Neural cell (in vitro differentiated cells): ENCODE results near the gene PHACTR2. TPM values are rescaled to one million over a fixed set of nuclear protein-coding genes. Genes with fewer than 3 reads are reported as not detected.

Source experiments
- H2AFZ ChIP-seq: fragments of 200-600, 300-800 bp; sonication (generic), shearing (Covaris generic); 2 replicates; pipeline ENCODE4 v1.6.0; 2014; ENCODE audit warnings: low read depth, mild to moderate bottlenecking, antibody characterized with exemption, low read length, moderate library complexity
- H3F3A ChIP-seq: fragments of 200-600 bp; shearing (Covaris generic); 2 replicates; pipeline ENCODE4 v1.6.1; 2016; ENCODE audit warnings: mild to moderate bottlenecking, moderate library complexity, mixed read lengths, antibody characterized with exemption, low read length; ENCODE audit not compliant: insufficient read depth, poor library complexity, severe bottlenecking
- H3K27ac ChIP-seq: fragments of 200-600, 300-800 bp; sonication (generic), shearing (Covaris generic); 2 replicates; pipeline ENCODE4 v1.5.1; 2014; ENCODE audit warnings: mild to moderate bottlenecking, low read length, moderate library complexity
- H3K27me3 ChIP-seq: fragments of 300-800, 200-600 bp; sonication (generic), shearing (Covaris generic); 2 replicates; pipeline ENCODE4 v1.6.0; 2014; ENCODE audit warnings: mild to moderate bottlenecking, low read depth, low read length, moderate library complexity; ENCODE audit not compliant: insufficient read depth
- H3K36me3 ChIP-seq: fragments of 300-800, 200-600 bp; sonication (generic), shearing (Covaris generic); 2 replicates; pipeline ENCODE4 v1.5.1; 2014; ENCODE audit warnings: mild to moderate bottlenecking, antibody characterized with exemption, low read length, moderate library complexity; ENCODE audit not compliant: insufficient read depth
- H3K4me2 ChIP-seq: fragments of 300-800, 200-600 bp; sonication (generic), shearing (Covaris generic); 2 replicates; pipeline ENCODE4 v1.6.0; 2014; ENCODE audit warnings: mild to moderate bottlenecking, low read length
- H3K4me3 ChIP-seq: fragments of 300-800, 200-600 bp; sonication (generic), shearing (Covaris generic); 2 replicates; pipeline ENCODE4 v1.5.1; 2014; ENCODE audit warnings: mild to moderate bottlenecking, low read length, moderate library complexity
- H3K79me2 ChIP-seq: fragments of 200-600 bp; shearing (Covaris generic); replicated peaks from 2 replicates; pipeline ENCODE4 v1.6.0; 2014; ENCODE audit warnings: mild to moderate bottlenecking, low read length, moderate library complexity; ENCODE audit not compliant: insufficient read depth
- H3K9ac ChIP-seq: fragments of 300-800, 200-600 bp; sonication (generic), shearing (Covaris generic); 2 replicates; pipeline ENCODE4 v1.6.1; 2016; ENCODE audit warnings: mild to moderate bottlenecking, low read length, mixed read lengths
- H3K9me2 ChIP-seq: fragments of 200-600 bp; shearing (Covaris generic); 2 replicates; pipeline ENCODE4 v1.6.1; 2016; ENCODE audit warnings: mild to moderate bottlenecking, low read length, mixed read lengths; ENCODE audit not compliant: insufficient read depth
- H3K9me3 ChIP-seq: fragments of 200-600, 300-800 bp; sonication (generic), shearing (Covaris generic); 2 replicates; pipeline ENCODE4 v1.6.1; 2016; ENCODE audit warnings: mild to moderate bottlenecking, mixed run types, low read length, moderate library complexity, mixed read lengths
- H4K20me1 ChIP-seq: fragments of 200-600 bp; shearing (Covaris generic); 2 replicates; pipeline ENCODE4 v1.6.1; 2016; ENCODE audit warnings: mild to moderate bottlenecking, mixed run types; ENCODE audit not compliant: insufficient read depth
- CTCF ChIP-seq: fragments of 450-650 bp; IDR thresholded peaks from 2 replicates; pipeline ENCODE4 v1.5.1; 2014; ENCODE audit warnings: antibody characterized with exemption, mild to moderate bottlenecking, moderate library complexity; ENCODE audit not compliant: poor library complexity, severe bottlenecking
- EP300 ChIP-seq: fragments of 450-650 bp; conservative IDR thresholded peaks from 2 replicates; pipeline ENCODE4 v1.6.1; 2014; ENCODE audit warnings: antibody characterized with exemption, mild to moderate bottlenecking, moderate library complexity; ENCODE audit not compliant: poor library complexity, severe bottlenecking
- EZH2 ChIP-seq: fragments of 200-600, 300-800 bp; shearing (Covaris generic), sonication (generic); IDR thresholded peaks from 2 replicates; pipeline ENCODE4 v1.6.1; 2014; ENCODE audit warnings: antibody characterized with exemption, low read length, borderline replicate concordance, mild to moderate bottlenecking; ENCODE audit not compliant: insufficient read depth, poor library complexity, severe bottlenecking
- MXI1 ChIP-seq: fragments of 450-650 bp; conservative IDR thresholded peaks from 2 replicates; pipeline ENCODE4 v1.6.1; 2014; ENCODE audit warnings: antibody characterized with exemption, mild to moderate bottlenecking; ENCODE audit not compliant: poor library complexity, severe bottlenecking
- POLR2AphosphoS5 ChIP-seq: IDR thresholded peaks from 2 replicates; pipeline ENCODE4 v1.6.1; 2012
- RAD21 ChIP-seq: fragments of 450-650 bp; conservative IDR thresholded peaks from 2 replicates; pipeline ENCODE4 v1.6.1; 2014; ENCODE audit warnings: antibody characterized with exemption, mild to moderate bottlenecking, moderate library complexity
- REST ChIP-seq: IDR thresholded peaks from 2 replicates; pipeline ENCODE4 v1.6.1; 2012; ENCODE audit warnings: borderline replicate concordance
- SMC3 ChIP-seq: fragments of 450-650 bp; conservative IDR thresholded peaks from 2 replicates; pipeline ENCODE4 v1.6.1; 2014; ENCODE audit warnings: antibody characterized with exemption, mild to moderate bottlenecking, moderate library complexity; ENCODE audit not compliant: poor library complexity
- TAF1 ChIP-seq: IDR thresholded peaks from 2 replicates; pipeline ENCODE4 v1.6.1; 2012; ENCODE audit warnings: low read depth
- polyA plus RNA-seq: library from polyadenylated mRNA; depleted of rRNA; stranded (reverse); fragments of >200 nt; gene quantifications from 2 replicates; pipeline ENCODE4 v1.2.3, GENCODE V29; 2014

The PHACTR2 gene
- polyA plus RNA-seq, 1 donor from 2014 or later = 2.8 TPM

- no peaks in the 10 kb centered on the region for H3K9me3 ChIP-seq
- no peaks in the 10 kb centered on the region for H3K9me2 ChIP-seq
- no peak overlapping the region for H3K9ac ChIP-seq
- H3F3A ChIP-seq = peaks cover 3% of the 10 kb centered on the region
- H2AFZ ChIP-seq = no peak overlapping the region
- peaks cover 3% of the 10 kb centered on the region for H3K27me3 ChIP-seq
- no peaks in the 10 kb centered on the region for H4K20me1 ChIP-seq
- no peak overlapping the region for H3K4me2 ChIP-seq
- H3K4me3 ChIP-seq = no peak overlapping the region
- no peak overlapping the region for H3K27ac ChIP-seq
- H3K79me2 ChIP-seq = no peaks in the 10 kb centered on the region
- TF ChIP-seq SMC3 = no peak
- no peak for TF ChIP-seq CTCF
- H3K36me3 ChIP-seq = no peaks in the 10 kb centered on the region
These were observed 72.1 kb downstream of the PHACTR2 start for GRCh38 chr6:143749891-143750290.

- Histone ChIP-seq H3K9me3 (no peaks in the 10 kb centered on the region), H3K27ac (no peak overlapping the region), H3F3A (no peaks in the 10 kb centered on the region), H3K9ac (no peak overlapping the region), H3K4me2 (no peak overlapping the region), H3K4me3 (no peak overlapping the region), H3K9me2 (no peaks in the 10 kb centered on the region), H3K36me3 (no peaks in the 10 kb centered on the region), H4K20me1 (no peaks in the 10 kb centered on the region), H2AFZ (no peak overlapping the region), H3K79me2 (no peaks in the 10 kb centered on the region), H3K27me3 (peaks cover 2% of the 10 kb centered on the region)
- no peak for TF ChIP-seq EZH2
- TF ChIP-seq EP300 = no peak
- no peak for TF ChIP-seq MXI1
- no peak for TF ChIP-seq POLR2AphosphoS5
- no peak for TF ChIP-seq RAD21
- TF ChIP-seq SMC3 = no peak
- no peak for TF ChIP-seq TAF1
- no peak for TF ChIP-seq REST
- TF ChIP-seq CTCF = no peak
These were observed 73.1 kb downstream of the PHACTR2 start for GRCh38 chr6:143750877-143751276.
